Measurements from ENCODE around the gene STAMBPL1.

DNA sequence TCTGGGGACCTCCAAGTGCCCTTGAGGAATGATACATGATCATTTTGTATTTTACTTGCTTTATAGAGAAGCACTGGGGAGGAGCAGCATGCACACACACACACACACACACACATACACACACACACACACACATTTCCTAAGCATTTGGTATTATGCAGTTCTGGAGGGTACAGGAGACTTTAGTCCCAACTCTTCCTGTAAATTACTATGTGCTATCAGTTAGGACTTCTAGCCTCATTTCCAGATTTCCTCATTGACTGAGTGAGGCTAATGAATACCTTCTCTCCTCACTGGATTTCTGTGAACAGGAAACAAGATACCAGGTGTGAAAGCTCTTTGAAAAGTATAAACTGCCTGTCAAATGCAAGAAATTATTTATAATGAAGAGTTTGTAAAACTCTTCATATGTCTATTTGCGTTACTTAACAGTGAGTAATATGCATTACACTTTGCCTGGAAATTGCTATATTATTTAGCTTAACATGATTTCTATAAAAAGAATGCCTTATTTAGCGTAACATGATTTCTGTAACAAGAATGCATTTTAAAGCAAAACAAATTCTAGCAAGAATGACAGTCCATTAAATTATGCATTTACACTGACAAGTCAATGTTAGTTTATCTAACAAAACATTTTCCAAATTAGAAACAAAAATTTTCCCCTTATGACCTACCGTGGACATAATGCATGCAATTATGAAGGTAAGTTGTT is 38.3 kb downstream of the STAMBPL1 start:
- TF ChIP-seq, protein P1, sequence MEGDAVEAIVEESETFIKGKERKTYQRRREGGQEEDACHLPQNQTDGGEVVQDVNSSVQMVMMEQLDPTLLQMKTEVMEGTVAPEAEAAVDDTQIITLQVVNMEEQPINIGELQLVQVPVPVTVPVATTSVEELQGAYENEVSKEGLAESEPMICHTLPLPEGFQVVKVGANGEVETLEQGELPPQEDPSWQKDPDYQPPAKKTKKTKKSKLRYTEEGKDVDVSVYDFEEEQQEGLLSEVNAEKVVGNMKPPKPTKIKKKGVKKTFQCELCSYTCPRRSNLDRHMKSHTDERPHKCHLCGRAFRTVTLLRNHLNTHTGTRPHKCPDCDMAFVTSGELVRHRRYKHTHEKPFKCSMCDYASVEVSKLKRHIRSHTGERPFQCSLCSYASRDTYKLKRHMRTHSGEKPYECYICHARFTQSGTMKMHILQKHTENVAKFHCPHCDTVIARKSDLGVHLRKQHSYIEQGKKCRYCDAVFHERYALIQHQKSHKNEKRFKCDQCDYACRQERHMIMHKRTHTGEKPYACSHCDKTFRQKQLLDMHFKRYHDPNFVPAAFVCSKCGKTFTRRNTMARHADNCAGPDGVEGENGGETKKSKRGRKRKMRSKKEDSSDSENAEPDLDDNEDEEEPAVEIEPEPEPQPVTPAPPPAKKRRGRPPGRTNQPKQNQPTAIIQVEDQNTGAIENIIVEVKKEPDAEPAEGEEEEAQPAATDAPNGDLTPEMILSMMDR (IDR thresholded peaks at IDR 0.05) = no peak
- TF ChIP-seq POLR2A (IDR thresholded peaks at IDR 0.05) = no peak
- no peak for TF ChIP-seq EP300 (IDR thresholded peaks at IDR 0.05)
